ENCODE measurements around the gene UNC5C.

The UNC5C gene

DNA sequence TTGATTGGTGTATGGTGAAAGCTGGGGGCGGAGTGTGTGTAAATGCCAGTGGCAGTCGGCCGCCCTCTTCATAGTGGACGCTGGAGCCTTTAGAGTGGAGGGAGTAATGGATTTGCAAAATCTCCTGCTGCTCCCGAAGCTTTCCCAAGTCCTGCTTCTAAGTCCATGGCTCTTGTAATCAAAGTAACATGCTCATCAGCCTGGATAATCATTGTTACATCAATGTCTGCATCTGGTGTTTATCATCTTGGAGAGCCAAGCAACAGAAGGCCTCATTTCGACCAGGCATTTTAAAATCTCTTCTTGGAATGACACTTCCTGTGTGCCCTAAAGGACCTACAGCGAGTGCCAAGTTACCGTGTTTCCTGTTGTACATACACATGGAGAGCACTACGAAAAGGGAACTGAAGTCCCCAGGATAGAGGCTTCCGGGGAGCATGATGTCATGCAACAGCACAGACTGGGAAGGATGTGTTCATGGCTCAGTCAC is 32.2 kb downstream of the UNC5C start:
- DNase-seq = peak; percentile 10

DNA sequence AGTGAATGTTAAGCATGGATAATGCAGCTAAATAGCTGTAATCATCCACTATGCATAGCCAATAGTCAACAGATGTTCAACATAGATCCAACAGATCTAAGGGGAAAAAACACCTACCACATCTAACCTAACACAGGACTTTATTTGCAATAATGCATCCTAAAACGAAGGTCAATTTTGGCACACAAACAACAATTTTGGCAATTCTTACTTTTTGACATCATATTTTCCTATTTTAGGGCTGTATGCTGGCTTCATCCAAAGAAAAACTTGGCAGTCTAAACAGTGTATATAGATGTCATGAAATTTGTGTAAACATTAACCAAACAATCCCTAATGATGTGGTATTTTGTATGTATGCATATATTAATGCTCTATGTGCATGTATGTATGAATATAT is 33.2 kb downstream of the UNC5C start:
- no peak for DNase-seq

DNA sequence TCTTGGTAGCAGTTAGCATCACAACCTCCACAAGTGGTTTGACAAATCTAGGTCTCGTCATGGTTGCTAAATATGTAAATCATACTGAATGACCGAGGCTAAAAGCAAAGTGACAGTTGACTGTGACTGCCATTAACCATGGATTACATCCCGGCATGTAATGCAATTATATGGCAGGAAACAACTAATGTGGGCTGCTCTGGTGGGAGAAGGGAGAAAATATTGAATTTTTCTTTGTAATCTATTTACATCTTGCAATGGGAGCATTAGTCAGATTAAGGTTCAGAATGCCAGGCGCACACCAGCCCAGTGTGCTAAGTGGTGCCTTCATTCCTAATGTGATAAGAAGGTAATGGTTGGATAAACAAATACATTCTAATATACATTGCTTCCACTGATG is 35.8 kb downstream of the UNC5C start:
- no peak for DNase-seq

DNA sequence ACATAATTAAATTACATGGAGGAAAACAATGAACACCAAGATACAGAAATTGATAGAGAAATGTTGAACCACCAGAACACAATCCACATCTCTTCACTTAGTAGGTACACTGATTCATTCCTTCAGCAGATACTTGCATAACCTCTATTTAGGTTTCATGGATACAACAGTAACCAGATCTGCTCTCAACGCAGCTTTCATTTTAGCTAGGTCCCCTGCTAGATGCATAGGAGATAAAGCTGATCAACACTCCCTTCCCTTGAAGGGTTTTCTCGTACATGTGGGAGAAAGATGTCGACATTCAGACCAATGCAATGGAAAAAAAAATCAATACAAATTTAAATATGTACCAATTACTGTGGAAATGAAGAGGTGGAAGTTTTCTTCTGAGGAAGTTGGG is 37.3 kb downstream of the UNC5C start:
- no peak for DNase-seq

DNA sequence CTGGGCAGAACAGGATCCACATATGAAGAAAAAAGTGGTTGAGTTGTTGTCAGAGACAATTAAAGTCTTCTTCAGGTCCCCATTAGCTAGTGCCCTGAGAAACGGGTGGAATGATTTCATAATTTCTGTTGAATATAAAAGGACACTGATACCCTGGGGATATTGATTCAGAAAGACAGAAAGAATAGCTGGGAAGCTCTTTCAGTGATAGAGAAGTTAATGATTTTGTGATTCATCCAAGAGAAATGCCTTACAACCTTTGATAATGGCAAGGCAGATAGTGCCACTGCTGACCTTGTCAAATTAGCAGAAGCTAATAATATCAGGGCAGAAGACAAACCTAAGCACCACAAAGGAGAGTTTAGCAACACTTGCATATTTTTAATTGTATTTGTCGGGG is 37.9 kb downstream of the UNC5C start:
- DNase-seq = no peak

DNA sequence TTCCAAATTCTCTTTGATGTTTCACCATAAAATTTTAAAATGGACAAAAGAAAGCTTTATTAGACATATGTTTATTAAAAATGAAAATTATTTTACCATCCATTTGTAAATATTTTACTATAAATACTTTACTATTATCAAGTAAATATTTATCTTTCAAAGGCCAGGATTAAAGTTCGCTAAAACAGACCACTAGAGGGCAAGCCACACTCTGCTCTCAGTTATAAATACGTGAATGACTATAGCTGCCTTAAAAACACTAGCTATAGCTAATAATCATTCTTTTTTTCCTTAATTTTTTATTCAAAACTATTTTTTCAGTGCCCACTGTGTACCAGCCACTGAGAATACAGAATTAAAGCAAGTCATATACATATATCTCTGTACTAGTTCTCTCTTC is 38.6 kb downstream of the UNC5C start:
- DNase-seq = peak; percentile 15

DNA sequence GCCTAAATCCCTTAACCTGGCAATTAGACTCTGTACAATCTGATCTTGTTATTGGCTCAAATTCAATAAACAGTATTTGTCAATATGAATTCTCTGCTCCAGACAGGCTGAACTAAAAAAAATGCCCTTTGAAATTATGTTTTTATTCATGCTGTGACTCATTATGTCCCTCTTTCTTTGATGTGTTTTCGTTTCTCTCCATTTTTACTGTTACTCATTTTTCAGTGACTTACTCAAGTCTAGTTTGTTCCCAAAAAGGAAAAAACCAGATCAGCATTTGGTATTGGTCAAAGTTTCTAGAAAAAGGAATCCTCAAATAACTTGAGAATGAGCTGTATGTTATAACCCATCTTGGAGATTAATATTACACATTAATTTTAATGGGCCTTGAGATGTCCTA is 40.4 kb downstream of the UNC5C start:
- peak; percentile 59 for DNase-seq

DNA sequence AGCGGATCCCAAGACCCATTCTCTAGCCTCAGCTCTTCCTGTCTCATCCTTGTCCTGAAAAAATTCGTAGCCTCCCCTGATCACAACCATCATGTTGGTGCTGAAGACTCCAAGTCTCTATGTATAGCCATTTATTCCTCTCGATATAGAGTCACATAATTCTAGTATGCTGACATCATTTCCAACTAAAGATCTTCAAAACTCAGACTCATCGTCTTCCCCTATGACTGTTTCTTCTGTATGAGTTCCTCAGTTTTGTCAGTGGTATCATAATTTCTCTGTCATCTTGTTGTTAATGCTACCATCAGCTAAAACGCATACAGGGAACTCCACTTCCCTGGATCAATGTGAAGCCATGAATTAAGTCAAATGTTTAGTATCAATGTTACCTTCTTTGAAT is 41.2 kb downstream of the UNC5C start:
- DNase-seq = no peak

DNA sequence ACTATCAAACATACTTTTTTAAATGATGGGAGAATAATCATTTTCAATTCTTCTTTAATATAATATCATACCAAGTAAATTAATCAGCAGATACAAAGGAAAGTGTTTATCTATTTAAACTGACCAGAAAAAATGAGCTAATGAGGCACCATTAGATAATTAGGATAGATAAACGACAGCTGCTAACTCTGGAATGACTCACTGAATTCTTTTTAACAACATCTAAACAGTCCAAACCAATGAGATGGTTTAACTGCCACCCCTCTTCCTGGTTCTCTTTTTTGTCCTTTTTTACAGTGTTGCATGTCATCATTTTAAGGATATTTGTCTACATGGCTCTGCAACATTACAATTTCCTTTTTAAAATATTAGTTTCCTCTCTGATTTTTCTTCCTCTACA is 41.6 kb downstream of the UNC5C start:
- DNase-seq = peak; percentile 13

DNA sequence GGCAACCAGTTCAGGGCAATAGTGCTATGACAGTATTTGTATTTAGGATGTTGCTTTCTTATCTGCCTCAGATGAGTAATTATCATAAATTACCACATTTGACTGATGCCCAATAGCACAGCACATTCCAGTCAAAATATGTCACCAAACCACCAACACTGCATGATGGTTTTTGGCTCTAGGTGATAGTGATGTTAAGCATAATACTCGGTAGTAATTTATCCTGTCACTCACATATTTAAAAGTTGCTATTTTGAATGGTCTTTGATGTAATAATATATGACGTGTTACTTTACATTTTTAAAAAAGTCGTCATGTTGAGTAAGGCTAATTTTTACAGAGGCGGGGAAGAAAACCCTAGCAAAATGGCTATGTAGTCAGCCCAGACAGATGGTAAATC is 42.5 kb downstream of the UNC5C start:
- DNase-seq = peak; percentile 77

DNA sequence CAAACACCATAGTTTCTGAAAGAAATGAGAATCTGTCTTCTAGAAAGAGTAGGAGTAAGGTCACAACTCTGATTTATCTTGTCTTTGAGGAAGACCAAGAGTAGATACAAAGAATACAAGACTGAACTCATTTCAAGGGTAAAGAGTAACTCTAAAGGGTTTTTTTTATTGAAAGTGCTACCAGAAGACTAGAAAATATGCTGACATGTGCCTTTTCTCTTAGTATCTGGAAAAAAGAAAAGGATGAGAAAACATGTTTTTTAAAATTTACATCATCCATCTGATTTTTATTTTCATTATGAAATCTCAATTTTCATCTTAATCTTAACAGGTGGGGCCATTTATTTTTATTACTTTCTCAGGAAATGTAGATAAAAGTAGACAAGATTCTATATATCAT is 43.0 kb downstream of the UNC5C start:
- DNase-seq = no peak

DNA sequence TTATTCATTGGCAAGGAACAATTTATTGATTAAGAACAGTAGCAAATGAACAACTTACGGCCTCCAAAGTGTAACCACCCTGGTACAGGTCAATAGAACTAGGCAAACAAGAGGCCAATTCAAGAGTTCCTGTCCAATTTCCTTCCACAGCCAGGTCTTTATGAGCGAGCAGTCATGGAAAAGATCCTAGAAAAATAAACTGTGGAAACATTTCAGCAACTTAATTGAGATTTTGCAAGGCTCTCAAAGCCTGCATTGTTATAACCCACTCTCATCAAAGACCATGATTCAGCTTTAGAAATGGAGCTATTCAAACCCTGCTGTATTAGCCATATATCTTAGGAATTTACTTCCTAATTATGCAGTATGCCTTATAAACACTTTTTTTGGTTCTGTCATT is 43.6 kb downstream of the UNC5C start:
- peak; percentile 63 for DNase-seq

DNA sequence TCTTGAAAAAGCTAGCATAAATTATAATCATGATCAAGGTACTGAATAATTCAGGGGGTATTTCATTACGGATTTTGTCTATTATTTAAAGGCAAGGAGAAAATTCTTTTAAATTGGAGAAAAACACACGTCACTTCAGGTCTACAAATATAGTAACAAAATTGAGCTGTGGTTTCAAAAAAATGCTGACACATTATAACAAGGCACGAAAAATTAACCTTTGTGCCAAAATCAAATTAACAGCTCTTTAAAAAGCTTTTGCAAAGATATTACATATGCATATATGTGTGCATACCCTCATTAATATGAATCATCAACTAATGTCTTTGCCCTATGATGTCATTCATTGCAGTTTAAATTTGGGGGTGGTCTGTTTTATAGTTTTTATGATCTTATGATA is 44.3 kb downstream of the UNC5C start:
- no peak for DNase-seq

DNA sequence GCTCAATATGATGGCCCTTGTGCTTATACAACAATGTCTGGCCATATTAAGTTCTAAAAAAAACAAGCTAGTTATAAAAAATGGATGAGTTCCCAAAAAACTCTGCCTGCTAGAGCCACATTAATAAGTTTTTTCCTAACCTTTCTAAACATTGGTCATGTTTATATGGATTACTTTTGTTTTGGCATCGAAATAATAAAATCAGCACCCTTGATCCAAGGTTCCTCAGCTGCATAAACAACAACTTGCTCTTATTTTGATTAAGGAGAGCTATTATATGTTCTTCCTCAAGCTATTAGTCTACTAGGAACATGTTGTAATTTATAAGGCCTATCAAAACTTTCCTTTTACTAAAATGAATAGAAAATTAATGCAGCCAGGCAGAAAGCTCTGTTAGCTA is 48.4 kb downstream of the UNC5C start:
- DNase-seq = no peak

DNA sequence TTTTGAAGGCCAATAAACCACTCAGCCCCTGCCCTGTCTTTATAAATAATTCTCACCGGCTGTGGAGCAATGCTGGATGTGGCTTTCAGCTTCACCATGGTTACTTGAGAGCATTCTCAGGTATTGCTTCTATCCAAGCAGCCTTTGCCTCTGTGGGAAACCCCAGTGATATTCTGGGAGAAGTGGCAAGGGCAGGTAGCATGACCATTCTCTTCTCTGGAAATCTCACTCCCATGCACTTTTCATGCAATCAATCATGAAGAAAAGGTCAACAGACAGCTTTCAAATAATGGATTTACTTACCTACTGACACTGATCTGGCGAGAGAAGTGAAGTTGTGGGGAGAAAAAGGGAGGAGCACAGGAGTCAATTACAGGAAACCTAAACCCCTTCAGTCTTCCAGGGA is 49.5 kb downstream of the UNC5C start:
- DNase-seq = no peak

DNA sequence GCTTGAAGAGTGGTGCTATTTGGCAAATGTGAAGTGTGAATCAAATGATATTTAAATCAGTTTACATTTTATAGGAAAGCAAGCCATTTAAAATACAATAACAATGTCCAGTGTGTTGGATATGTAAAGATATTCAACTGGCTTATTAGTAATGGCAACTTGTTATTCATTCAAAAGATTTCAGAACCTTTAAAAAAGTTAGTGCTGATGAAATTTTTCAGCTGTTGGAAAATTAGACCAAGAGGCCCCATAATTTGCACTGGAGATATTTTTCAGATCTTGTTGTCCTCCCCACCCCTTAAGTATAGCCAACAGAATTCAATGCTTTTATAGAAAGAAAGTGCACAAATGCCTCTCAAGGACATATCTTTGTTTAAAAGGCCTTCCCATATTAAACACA is 54.6 kb downstream of the UNC5C start:
- DNase-seq = no peak

DNA sequence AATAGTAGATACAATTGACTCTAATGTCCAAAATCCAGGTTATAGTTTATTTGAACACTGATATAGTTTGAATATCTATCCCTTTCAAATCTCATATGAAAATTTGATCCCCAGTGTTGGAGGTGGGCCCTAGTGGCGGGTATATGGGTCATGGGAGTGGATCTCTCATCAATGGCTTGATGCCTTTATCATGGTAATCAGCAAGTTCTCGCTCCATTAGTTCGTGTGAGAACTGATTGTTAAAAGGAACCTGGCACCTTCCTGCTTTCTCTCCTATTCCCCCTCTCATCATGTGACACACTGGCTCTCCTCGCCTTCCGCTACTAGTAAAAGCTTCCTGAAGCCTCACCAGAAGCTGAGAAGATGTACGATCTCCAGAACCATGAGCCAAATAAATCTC is 70.1 kb downstream of the UNC5C start:
- no peak for DNase-seq

DNA sequence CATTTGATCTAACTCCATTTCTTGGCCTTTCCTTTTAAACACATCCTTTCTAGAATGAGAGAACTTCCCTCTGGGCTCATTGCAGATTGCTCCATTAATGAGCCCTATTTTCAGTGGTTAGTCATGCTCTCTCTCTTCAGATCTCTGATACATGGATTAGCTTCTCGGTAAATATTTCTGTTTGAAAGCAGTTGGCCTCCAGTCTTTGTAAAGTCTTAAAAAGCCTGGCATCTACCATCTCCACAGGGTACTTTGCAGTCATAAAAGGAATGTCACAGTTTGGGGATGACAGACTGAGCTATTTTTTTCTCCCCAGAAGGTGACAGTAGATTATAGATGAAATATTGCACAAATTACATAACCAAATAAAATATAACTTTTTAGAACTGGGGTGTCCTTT is 72.7 kb downstream of the UNC5C start:
- no peak for DNase-seq

DNA sequence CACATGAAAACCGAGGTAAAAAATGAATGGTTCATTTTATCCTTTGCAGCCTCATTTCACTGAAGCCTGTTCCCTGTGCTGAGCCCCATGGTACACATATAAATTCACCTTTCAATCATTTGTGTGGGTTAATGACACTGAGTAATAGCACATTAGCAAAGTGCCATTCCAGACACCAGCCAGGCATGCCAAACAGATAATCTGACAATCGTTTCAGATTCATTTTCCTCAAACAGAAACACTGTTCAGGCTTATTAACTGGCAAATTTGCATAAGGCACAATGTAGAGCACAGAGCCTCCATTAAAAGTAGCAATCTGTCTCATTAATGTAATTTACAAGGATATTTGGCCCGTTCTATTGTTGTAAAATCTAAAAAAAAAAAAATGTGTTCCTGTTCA is 76.2 kb downstream of the UNC5C start:
- no peak for DNase-seq

DNA sequence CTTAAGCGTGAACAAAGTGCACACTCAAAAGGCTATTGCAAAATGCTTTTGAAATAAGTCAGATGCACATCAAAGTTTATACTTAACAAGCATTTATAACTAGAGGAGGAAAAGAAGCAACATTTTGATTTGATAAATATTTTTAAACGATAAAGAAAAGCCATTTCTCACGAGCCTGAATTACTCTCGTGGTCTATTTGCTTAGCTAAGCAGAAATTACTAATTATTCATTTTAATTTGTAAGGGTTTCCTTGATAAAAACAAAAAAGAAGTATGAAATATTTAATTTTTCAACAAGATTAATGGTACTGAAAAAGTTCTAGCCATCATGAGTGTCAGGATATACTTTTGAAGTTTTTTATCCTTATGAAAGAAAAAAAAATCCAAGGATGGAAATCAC is 78.2 kb downstream of the UNC5C start:
- DNase-seq = no peak

DNA sequence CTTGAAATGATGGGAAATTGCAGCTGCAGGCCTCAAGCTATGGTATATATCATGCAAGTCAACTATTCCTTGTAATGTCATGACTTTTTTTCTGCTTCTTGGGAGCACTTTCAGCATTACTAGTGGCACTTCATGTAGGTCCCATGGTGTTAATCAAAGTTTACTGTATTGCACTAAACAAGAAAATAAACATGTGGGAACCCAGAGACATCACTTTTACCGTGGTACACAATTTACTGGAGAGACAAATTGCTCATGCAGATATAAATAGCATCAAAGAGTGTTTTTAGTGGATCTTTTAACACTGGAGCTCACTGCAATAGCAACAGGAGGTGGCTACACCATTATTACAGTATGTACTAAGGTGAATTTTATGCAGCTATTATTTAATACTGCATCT is 79.2 kb downstream of the UNC5C start:
- DNase-seq = no peak

DNA sequence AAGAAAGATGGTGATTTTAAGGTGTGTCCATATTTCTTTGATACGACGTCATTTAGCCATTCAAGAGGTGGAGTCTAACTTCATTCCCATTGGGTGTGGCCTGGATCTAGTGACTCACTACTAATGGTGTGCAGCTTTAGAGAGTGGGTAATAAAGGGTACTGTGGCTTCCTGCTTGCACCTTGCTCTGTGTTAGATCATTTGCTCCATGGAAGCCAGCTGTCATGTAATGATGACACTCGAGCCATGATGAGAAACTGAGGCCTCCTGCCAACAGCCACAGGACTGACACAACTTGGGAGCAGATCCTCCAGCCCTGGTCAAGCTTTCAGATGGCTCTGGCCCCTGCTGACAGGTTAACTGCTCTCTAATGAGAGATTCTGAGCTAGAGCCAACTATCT is 82.0 kb downstream of the UNC5C start:
- DNase-seq = no peak

DNA sequence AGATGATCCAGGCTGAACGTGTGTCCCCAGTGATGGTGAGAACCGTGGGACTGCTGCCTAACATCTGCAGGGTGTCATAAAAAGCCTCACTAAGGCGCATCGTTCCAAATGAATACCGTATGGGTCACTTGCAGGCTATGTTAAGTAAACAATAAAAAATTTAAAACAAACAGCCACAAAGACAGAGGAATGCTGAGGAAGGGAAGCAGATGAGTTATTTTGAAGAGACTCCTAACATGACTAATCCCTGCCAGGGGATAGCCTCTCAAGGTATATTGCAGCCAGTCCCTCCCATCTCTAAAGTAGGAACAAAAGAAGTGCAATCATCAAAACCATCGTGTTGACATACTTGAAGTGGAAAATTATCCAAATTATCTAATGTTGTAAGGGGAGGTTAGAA is 83.8 kb downstream of the UNC5C start:
- DNase-seq = no peak

DNA sequence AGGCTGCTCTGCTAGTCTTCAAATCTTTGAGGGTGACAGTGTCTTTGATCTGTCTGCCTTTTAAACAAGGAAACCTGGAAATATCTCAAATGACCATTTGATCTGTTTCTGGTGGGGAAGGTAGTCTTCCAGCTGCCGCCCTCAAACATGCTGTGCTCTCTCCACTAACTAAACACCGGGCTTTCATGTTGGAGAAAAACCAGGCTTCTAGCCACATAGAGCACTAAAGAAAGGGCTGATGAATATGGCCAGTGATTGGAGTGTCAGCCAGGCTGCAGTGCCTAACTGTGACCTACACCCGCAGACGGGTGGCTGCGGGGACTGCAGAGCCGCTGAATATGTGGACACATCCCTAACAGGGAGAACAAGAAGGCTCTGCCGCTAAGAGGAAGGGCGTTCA is 85.9 kb downstream of the UNC5C start:
- no peak for DNase-seq

DNA sequence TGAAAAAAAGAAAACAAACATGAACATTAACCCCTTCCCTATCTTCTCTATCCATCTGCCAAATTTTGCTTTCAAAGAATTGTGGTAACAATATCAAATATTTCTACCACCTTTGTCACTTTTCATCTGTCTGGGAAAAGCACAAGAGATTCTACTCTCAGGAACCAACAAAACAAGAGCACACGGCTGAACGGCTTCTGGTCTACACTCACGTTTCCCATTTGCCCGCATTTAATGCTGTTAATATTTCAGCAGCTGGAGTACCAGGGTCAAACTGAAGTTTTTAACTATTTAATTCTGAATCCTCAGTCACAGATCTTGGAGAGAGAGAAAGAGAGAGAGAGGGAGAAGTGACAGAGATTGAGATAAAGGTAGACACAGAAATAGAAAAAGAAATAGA is 91.4 kb downstream of the UNC5C start:
- DNase-seq = no peak

DNA sequence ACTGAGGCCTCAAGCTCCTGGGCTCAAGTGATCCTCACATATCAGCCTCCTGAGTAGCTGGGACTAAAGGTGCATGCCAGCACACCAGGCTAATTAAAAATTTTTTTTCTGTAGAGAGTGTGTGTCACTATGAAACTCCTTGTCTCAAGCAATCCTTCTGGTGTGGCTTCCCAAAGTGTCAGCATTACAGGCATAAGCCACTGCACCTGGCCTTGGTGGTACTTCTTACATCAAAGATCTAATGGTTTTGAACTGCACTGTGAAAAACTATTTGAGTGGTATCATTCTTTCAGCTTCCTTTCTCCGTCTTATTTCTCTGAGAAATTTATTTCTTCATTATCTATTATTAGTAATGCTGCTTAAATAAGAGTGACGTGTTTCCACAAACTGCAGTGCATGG is 98.5 kb downstream of the UNC5C start:
- DNase-seq = no peak

Data from fibroblast of skin of right biceps (primary cell).